Stimulated activated CD4-positive, alpha-beta T cell treated with anti-CD3 and anti-CD28 coated beads, TNF-alpha, amount 100 ng/mL, for 1 hour (primary cell): Measurements from ENCODE around the gene SRSF4.

Experiments used
- DNase-seq, 3 donors: peaks; one replicate each; pipeline ENCODE4 v3.0.0-alpha.2; 2020; ENCODE audit warnings: low read depth in 3 of 3, low spot score in 1 of 3

The SRSF4 gene

GRCh38 chr1:29201595-29202051 lies 19.9 kb upstream of the SRSF4 start:
- no peak for DNase-seq

DNA sequence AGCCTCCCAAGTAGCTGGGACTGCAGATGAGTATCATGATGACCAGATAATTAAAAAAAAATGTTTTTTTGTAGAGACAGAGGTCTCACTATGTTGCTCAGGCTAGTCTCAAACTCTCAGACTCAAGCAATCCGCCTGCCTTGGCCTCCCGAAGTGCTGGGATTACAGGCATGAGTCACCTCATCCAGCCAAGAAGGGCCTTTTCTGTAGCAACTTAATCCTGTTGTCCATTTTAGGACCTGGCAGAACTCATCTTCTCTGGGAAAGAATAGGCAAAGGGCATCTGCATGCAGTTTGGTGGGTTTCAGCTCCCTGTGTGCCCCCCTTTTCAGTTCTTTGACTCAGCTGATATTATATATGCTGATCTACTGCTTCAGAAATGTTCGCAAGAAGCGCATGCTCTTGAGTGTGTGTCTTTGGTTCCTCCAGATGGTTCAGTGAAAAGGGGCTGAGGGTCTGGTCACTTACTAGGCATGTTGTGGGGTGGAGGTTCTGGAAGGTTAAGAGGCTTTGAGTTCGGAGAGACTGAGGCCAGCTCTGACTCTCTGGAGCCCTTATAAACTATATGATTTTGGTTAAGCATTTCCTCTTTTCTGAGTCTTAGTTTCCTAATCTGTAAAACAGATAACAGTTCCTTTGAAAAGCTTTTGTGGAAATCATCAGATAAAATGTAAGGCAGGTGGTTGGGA lies 19.4 kb upstream of the SRSF4 start:
- DNase-seq, result no peak

DNA sequence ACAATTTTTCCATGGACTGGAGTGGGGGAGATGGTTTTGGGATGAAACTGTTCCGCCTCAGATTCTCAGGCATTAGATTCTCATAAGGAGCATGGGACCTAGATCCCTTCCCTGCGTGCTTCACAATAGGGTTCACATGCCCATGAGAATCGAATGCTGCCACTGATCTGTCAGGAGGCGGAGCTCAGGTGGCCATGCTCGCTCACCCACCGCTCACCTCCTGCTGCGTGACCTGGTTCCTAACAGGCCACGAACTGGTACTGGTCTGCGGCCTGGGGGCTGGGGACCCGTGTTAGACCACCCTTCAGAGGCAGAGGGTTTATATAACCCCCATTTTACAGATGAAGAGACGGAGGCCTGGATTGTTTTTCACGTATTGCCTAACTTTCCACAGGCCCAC lies 16.3 kb upstream of the SRSF4 start:
- DNase-seq, result no peak

- DNase-seq, result no peak
Measured at GRCh38 chr1:29197590-29197924, 15.9 kb upstream of the SRSF4 start.

DNA sequence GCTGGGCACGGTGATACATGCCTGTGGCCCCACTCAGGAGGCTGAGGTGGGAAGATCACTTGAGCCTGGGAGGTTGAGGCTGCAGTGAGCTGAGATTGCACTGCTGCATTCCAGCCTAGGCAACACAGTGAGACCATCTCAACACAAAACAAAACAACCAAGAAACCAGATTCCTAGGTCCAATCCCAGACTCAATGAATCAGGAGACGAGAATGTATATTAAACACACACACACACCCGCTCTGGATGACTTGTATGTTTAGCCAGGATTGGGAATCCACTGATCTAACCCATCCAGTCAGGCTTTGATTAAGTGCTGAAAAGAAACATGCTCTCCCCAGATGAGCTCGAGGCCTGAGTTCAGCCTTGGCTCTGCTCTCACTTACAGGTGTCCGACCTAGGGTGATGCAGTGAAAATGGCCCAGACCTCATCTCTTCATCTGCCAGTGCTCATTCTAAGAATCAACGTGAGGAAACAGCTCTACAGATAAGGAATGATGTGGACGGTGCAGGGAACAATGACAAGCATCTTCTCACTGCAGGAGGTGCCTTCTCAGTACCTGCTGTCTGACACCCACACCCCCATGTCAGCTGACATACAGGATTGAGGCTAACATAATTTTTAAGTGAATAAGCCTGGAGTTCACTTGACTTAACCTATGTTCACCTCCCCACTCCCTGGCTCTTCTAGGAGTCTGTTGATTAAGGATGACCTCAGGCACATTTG lies 15.3 kb upstream of the SRSF4 start:
- no peak for DNase-seq

GRCh38 chr1:29195881-29196291 lies 14.2 kb upstream of the SRSF4 start:
- DNase-seq, result no peak

DNA sequence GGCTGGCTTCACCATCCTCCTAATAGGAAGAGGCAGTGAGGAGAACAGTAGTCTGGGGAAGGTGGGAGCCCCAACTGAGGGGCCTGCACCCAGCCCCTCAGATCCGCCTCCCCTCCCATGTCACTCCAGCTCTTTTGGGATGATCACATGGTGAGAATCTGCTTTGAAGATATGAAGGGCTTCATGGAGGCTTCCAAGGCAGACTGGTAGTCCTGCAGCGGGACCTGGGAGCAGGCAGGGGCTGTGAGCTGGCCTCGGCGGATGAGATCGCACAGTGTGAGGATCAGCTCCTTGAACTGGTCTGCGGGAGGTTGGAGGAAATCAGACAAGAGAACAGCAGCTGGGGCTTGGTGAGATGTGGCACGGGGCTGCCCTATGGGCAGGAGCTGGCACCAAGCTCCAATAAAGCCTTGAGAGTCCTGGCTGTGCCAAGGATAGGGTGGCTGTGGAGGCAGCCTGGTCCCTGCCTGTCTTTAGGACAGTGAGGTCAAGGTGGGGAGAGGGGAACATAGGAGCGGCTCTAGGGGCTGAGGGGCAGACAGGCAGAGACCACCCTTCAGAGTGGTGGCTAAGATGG lies 12.3 kb upstream of the SRSF4 start:
- no peak for DNase-seq

GRCh38 chr1:29190718-29191117 lies 9.0 kb upstream of the SRSF4 start:
- DNase-seq, result no peak

DNA sequence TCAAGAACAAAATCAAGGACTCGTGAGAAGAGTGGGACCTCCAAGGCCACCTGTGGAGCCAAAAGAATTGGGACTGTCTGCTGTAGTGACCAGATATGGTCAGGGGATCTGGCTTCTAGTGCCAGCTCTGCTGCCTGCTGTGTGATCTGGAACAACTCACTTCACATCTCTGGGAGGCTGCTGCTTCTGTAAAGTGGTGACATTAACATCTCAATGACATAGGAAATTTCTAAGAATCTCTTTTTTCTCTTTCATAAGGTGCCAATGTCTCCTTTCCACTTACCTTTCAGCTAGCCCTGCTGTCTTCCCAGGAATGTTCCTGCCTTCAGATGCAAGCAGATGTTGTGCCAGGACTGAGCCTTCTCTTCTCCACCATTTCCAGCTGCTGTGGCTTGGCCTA lies 5.0 kb upstream of the SRSF4 start:
- no peak for DNase-seq

DNA sequence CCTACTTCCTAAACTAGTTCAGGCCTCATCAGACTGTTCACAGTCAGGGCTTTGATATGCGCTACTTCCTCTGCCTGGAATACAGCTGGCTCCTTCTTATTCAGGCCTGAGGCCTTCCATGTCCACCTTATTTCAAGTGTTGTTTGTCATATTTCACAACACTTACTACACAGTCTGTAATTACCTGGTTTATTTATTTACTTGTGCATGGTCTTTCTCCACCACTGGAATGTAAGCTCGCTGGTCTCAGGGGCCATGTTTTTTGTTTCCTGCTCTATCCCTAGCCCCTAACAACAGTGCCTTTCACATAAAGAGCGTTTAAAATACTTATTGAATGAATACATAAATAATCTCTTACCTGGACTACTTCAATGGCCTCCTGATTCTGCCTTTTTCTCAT lies 4.6 kb upstream of the SRSF4 start:
- no peak for DNase-seq

DNA sequence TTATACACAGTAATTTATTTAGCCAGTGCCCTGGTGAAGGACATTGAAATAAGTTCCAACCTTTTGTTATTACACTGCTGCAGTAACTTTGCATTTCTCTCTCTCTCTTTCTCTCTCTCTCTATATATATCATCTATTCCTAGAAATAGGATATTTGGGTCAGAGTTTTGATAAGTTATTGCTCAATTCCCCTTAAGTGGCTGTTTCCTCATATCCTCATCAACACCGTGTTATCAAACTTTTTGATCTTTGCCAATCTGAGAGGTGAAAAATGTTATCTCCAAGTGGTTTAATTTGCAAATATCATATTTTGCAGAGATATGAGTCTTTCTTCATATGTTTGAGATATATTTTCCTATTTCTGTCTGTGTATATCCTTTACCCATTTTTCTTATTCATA lies 1.6 kb upstream of the SRSF4 start:
- DNase-seq, result no peak

DNA sequence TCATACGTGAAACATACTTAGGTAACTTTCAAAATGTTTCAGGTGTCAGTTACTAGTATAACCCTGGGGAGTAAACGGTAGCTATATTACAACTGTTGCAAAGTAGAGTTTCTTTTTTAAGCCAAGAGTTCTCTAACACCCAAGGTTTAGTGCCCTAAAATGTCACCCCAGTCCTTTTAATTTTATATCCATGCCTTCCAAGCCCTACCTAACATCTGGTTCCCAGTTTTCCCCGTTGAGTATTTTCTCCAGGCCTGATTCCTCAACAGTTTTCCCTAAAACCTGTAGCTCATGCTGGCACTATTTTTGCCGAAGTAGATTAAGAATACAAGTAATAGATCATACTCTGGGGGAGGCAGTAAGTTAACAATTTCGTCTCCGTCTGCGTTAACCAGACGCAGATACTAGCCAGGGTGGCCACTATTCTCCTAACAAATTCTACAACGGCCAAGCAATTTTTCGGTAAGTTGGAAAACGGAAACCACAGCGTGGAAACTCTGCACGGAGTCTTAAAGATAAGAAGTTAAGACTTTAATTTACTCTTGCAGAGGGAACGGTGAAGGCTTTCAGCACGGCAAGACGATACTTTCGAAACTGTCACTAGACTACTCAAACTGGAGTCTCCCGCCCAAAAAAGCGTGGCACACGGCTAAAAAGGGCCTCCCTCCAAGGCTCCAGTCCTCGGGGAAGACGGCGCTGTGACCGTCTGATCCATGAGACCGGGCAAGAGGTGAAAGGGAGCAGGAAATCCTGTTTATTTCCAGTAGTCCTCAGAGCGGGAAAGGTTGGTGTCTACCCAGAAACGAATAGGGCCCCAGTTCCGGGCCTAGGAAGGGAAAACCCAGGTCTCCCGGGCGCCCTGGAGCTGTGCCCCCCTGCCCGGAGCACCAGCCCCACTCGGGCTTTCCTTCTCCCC lies 945 bp downstream of the SRSF4 start:
- peak in 1 of 3 donors; percentile 5 for DNase-seq

DNA sequence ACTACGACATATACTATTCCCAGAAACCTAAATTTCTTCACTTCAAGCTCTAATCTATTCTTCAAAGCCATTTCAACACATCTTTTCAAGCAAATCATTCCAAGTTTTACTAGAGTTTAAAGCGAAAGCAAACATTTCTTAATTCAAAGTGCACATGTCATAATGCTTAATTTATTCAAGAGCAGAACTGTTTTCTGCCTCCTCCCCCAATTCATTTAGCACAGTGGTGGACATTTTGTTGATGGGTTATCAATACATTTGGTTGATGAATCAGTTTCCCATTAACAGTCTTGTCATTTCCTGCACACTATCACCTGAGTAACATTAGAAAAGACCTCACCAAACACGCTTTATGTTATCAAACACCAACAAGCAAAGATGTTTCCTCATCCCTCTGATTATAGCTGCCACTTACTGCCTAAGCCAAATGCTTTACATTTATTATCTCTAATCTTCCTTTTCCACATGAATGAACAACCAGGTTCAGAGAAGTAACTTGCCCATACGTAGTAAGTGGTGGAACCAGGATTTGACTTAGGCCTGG lies 2.0 kb downstream of the SRSF4 start:
- no peak for DNase-seq

DNA sequence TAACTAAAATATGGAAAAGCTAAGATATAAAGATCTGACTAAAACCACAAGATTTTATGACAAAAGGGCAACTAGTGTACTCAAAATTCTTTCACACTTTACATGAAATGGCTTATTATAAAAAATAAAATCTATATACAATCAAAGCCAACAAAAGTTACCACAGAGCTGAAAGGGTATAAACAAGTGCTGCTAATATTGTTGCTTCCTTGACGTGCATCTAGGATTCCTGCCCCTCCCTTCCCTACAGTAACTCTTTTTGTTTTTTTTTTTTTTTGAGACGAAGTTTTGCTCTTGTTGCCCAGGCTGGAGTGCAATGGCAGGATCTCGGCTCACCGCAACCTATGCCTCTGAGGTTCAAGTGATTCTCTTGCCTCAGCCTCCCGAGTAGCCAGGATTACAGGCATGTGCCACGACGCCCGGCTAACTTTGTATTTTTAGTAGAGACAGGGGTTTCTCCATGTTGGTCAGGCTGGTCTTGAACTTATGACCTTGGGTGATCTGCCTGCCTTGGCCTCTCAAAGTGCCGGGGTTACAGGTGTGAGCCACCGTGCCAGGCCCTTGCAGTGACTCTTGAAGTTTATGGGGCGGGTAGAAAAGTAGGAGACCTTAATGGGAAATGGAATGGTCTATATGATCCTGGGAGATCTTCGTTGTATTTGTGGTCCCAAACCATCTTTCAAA lies 4.5 kb downstream of the SRSF4 start:
- DNase-seq, result no peak

DNA sequence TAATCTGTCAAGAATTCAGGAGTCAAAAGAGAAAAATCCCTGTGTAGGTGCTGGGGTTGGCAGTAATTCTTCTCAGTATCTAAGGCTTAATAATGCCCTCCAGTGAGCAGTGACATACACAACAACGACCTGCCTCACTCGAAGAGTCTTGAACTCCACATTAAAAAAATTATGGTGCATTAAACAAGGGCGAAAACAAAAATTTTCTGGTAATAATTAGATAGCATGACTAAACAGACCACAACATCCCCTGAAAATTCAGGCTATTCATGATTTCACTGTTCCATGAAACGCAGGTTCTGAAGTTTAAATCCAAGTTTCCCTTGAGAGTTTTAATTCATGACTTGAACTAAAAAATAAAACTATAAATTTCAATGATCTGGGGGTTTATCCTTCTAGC lies 5.1 kb downstream of the SRSF4 start:
- DNase-seq, result no peak

GRCh38 chr1:29172415-29172939 lies 9.2 kb downstream of the SRSF4 start:
- no peak for DNase-seq

DNA sequence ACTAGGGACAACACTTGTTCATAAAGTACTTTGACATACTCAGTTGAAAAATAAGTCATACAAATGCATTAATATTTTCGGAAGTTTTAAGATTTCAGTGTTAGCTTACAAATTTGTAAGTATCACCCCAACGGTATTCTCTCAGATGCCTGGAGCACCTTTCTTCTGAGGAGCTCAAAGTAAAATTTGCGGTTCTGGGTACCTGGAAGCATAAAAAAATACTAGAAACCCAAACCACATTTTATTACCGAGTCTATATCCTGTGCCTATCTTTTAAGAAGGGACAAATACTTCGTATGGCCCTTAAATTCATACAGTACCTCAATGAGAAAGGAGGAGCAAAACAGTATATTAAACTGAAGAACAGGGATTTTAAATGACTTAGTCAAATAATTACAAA lies 10.2 kb downstream of the SRSF4 start:
- DNase-seq, result no peak

- DNase-seq, result no peak
Measured at GRCh38 chr1:29171089-29171488, 10.6 kb downstream of the SRSF4 start.

DNA sequence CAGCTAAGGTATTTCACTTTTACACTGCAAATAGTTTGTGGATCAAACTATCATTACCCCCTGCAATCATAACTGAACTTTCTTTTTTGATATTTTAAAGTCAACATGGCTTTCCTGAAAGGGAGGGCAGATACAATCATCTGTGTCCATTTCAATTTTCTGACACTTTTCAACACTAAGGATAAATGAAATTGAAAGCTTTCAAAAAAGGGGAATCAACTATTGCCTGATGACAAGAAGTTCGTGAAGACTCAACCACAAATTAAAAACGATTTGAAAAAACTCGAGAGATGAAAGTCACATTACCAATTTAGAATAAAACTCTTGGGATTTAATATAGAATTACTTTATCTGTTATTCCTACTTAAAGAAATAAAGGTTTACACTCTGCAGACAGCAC lies 11.7 kb downstream of the SRSF4 start:
- DNase-seq, result no peak

- no peak for DNase-seq
Measured at GRCh38 chr1:29167904-29168303, 13.8 kb downstream of the SRSF4 start.
